Kidney (tissue), 14 donors: Measurements from ENCODE around the gene CHIC1. TPM values are rescaled to one million over a fixed set of nuclear protein-coding genes. Genes with fewer than 3 reads are reported as not detected.
A peak's percentile ranks its signal among the peaks of the same experiment; 100 is the strongest.
"Not testable (repeated sequence)": the region's sequence is repeated elsewhere in the genome, so short reads cannot be mapped to it uniquely, and the experiment has no call there.

ENCODE experiments used
- DNase-seq, 5 donors: peaks; one replicate each; pipeline ENCODE4 v3.0.0-alpha.2; 2013 to 2020
- FAIRE-seq: peaks from 2 replicates; lab custom pipeline; 2012; peaks lifted over from hg19 to GRCh38; lab: Jason Lieb, UNC
- H3K27ac ChIP-seq, 2 donors: one replicate each; pipeline ENCODE4 v1.7.0; 2013; ENCODE audit warnings: low read depth in 2 of 2, low read length in 2 of 2, inconsistent platforms in 1 of 2
- H3K27me3 ChIP-seq: one replicate; pipeline ENCODE4 v1.7.1; 2013; ENCODE audit warnings: low read length, inconsistent platforms; ENCODE audit not compliant: control insufficient read depth, insufficient read depth
- H3K36me3 ChIP-seq, 3 donors: one replicate each; pipeline versions ENCODE4 v1.7.0 to v1.7.1; 2013; ENCODE audit warnings: low read length in 3 of 3, control low read depth in 1 of 3, inconsistent platforms in 1 of 3; ENCODE audit not compliant: insufficient read depth in 3 of 3, control insufficient read depth in 2 of 3
- H3K4me1 ChIP-seq, 3 donors: one replicate each; pipeline versions ENCODE4 v1.7.0 to v1.7.1; 2013; ENCODE audit warnings: low read length in 3 of 3, inconsistent platforms in 1 of 3, low read depth in 1 of 3; ENCODE audit not compliant: control insufficient read depth in 2 of 3, insufficient read depth in 2 of 3
- H3K4me3 ChIP-seq, 3 donors: one replicate each; pipeline versions ENCODE4 v1.7.0 to v1.8.1; 2013; ENCODE audit warnings: low read length in 3 of 3, control low read depth in 1 of 3, inconsistent platforms in 1 of 3
- H3K9ac ChIP-seq, 3 donors: one replicate each; pipeline versions ENCODE4 v1.7.0 to v1.7.1; 2013; ENCODE audit warnings: low read length in 3 of 3, control low read depth in 1 of 3, inconsistent platforms in 1 of 3
- H3K9me3 ChIP-seq, 3 donors: one replicate each; pipeline versions ENCODE4 v1.7.0 to v1.7.1; 2013; ENCODE audit warnings: low read length in 3 of 3, control low read depth in 1 of 3, inconsistent platforms in 1 of 3; ENCODE audit not compliant: control insufficient read depth in 2 of 3, insufficient read depth in 1 of 3
- intact Hi-C: fragments of 100-400 bp; cut with DNase I; formaldehyde crosslinking; loops from one replicate; pipeline ENCODE4 v1.11.1; 2022
- polyA plus RNA-seq: library from polyadenylated mRNA; stranded (reverse); fragments of 350-450 nt; fragmentation: Illumina TruSeq; extraction: RNeasy Lipid Tissue Mini Kit (QIAGEN cat#74804); gene quantifications from one replicate; pipeline ENCODE4 v1.2.3, GENCODE V29; 2014; ENCODE audit warnings: low read depth, low replicate concordance; ENCODE audit not compliant: insufficient read depth
- total RNA-seq: library from RNA; stranded (reverse); fragmentation: NEBNext Ultra II Directional; extraction: Animal tissue kit (Norgen Biotek cat#: 25700); gene quantifications from one replicate; pipeline ENCODE4 v1.2.1, GENCODE V29; 2021
- TF ChIP-seq, protein P1 (sequence below): IDR thresholded peaks from 3 replicates; pipeline ENCODE4 v1.5.1; 2012; ENCODE audit warnings: mild to moderate bottlenecking, moderate library complexity, borderline replicate concordance; ENCODE audit not compliant: insufficient read depth; ENCODE audit errors: extremely low read depth
- donor health status: control.
- donor health status: control.
- donor health status: control.
- donor health status: control.
- donor health status: control.
- donor health status: DM: yes; HTN: yes; CAD: no.
- donor health status: Normal renal cell carcinoma (clear cell type).

The CHIC1 gene
- total and polyA plus RNA-seq, 2 donors from 2014 or later, result 4.9 to 14.0 TPM

- Histone ChIP-seq H3K4me1 (no peaks in the 10 kb centered on the region), H3K27me3 (no peaks in the 10 kb centered on the region), H3K4me3 (no peak overlapping the region), H3K9ac (no peak overlapping the region), H3K27ac (no peak overlapping the region), H3K36me3 (no peaks in the 10 kb centered on the region), H3K9me3 (no peaks in the 10 kb centered on the region)
- TF ChIP-seq, protein P1, sequence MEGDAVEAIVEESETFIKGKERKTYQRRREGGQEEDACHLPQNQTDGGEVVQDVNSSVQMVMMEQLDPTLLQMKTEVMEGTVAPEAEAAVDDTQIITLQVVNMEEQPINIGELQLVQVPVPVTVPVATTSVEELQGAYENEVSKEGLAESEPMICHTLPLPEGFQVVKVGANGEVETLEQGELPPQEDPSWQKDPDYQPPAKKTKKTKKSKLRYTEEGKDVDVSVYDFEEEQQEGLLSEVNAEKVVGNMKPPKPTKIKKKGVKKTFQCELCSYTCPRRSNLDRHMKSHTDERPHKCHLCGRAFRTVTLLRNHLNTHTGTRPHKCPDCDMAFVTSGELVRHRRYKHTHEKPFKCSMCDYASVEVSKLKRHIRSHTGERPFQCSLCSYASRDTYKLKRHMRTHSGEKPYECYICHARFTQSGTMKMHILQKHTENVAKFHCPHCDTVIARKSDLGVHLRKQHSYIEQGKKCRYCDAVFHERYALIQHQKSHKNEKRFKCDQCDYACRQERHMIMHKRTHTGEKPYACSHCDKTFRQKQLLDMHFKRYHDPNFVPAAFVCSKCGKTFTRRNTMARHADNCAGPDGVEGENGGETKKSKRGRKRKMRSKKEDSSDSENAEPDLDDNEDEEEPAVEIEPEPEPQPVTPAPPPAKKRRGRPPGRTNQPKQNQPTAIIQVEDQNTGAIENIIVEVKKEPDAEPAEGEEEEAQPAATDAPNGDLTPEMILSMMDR, result no peak
- intact Hi-C loops, result no loop called here
- DNase-seq, result no peak
- FAIRE-seq, result no peak
Measured at GRCh38 chrX:73681408-73681807, 118.4 kb downstream of the CHIC1 start.

DNA sequence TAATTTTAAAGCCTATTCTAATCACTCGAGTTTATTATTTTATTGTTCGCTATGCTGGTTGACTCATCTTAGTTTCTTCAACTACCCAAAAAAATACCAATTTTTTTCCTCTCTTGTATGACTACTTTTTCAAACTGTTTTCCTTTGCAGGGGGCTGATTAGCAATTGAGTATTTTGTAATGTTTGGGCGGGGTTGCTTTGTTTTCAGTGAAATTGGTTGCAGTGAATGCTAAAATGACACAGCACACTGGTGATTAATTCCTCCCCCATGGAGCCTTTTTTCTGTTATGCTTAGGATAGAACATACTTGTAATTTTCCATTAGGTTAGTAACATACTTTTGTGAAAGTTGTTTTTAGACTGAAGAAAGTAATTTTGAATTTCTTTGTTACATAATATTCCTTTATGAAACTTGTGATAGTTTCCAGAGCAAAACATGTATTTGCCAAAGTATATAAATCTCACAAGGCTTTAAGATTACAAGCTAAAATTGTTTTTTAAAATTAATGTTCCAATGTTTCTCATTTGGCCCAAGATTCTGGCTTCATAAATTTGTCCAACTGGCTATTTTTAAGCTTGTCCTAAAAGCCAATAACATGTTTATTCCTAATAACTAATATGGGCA, 120.4 kb downstream of the CHIC1 start:
- Histone ChIP-seq H3K4me3 (no peak overlapping the region), H3K36me3 (peaks cover 0 to 3% (median 0%) of the 10 kb centered on the region in 3 donors), H3K27me3 (no peaks in the 10 kb centered on the region), H3K27ac (no peak overlapping the region), H3K9me3 (no peaks in the 10 kb centered on the region), H3K4me1 (no peaks in the 10 kb centered on the region), H3K9ac (no peak overlapping the region)
- DNase-seq (no peak), FAIRE-seq (peak; percentile 67)
- TF ChIP-seq, protein P1, result no peak
- intact Hi-C loops, result no loop called here

GRCh38 chrX:73707014-73707413, 144.0 kb downstream of the CHIC1 start:
- H3K27me3 ChIP-seq, FAIRE-seq, H3K4me3 ChIP-seq, H3K4me1 ChIP-seq, H3K9me3 ChIP-seq, DNase-seq, H3K36me3 ChIP-seq, H3K27ac ChIP-seq, intact Hi-C loops, H3K9ac ChIP-seq: not testable (repeated sequence)

- FAIRE-seq (no peak), DNase-seq (no peak)
- H3K4me3 ChIP-seq, result no peak overlapping the region
Measured at GRCh38 chrX:73728602-73729001, 165.6 kb downstream of the CHIC1 start.

More at GRCh38 chrX:73728602-73729001, 165.6 kb downstream of the CHIC1 start:
- Histone ChIP-seq H3K27me3 (no peaks in the 10 kb centered on the region), H3K27ac (no peak overlapping the region), H3K36me3 (no peaks in the 10 kb centered on the region), H3K9me3 (no peaks in the 10 kb centered on the region), H3K4me1 (no peaks in the 10 kb centered on the region), H3K9ac (no peak overlapping the region)
- intact Hi-C loops, result no loop called here
- TF ChIP-seq, protein P1, result no peak

Other genes with a start within 250 kb of the CHIC1 start
- not detected for gene CDX4, start 116.1 kb upstream of the CHIC1 start, total RNA-seq
- not detected for gene CDX4, start 116.1 kb upstream of the CHIC1 start, polyA plus RNA-seq